Astrocyte (in vitro differentiated cells and primary cell): Measurements from ENCODE around the gene KRCC1. TPM values are rescaled to one million over a fixed set of nuclear protein-coding genes. Genes with fewer than 3 reads are reported as not detected.

Source experiments
- DNase-seq: peaks from one replicate; pipeline ENCODE4 v3.0.0-alpha.2; 2010; ENCODE audit warnings: low read depth
- FAIRE-seq: peaks from 2 replicates; lab custom pipeline; 2011; peaks lifted over from hg19 to GRCh38; lab: Jason Lieb, UNC
- H2AFZ ChIP-seq: 2 replicates; pipeline ENCODE4 v1.6.0; 2012; ENCODE audit warnings: low read depth, low read length, inconsistent platforms
- H3K27ac ChIP-seq: 2 replicates; pipeline ENCODE4 v1.5.1; 2011; ENCODE audit warnings: low read depth, low read length, inconsistent platforms
- H3K27me3 ChIP-seq: 2 replicates; pipeline ENCODE4 v1.6.0; 2011; ENCODE audit warnings: low read length, inconsistent platforms; ENCODE audit not compliant: insufficient read depth
- H3K36me3 ChIP-seq: 2 replicates; pipeline ENCODE4 v1.5.1; 2011; ENCODE audit warnings: low read length, inconsistent platforms; ENCODE audit not compliant: insufficient read depth
- H3K4me1 ChIP-seq: 2 replicates; pipeline ENCODE4 v1.5.1; 2011; ENCODE audit warnings: low read length, inconsistent platforms; ENCODE audit not compliant: insufficient read depth
- H3K4me2 ChIP-seq: 2 replicates; pipeline ENCODE4 v1.6.0; 2012; ENCODE audit warnings: low read length, inconsistent platforms
- H3K4me3 ChIP-seq: 2 replicates; pipeline ENCODE4 v1.5.1; 2011; ENCODE audit warnings: low read depth, mild to moderate bottlenecking, low read length, inconsistent platforms; ENCODE audit not compliant: insufficient read depth
- H3K79me2 ChIP-seq: 2 replicates; pipeline ENCODE4 v1.6.0; 2012; ENCODE audit warnings: mild to moderate bottlenecking, low read length, inconsistent platforms; ENCODE audit not compliant: insufficient read depth
- H3K9ac ChIP-seq: 2 replicates; pipeline ENCODE4 v1.6.0; 2012; ENCODE audit warnings: mild to moderate bottlenecking, low read length, inconsistent platforms
- H3K9me3 ChIP-seq: 2 replicates; pipeline ENCODE4 v1.5.1; 2012; ENCODE audit warnings: low read depth, mild to moderate bottlenecking, low read length, inconsistent platforms; ENCODE audit not compliant: insufficient read depth
- H4K20me1 ChIP-seq: 2 replicates; pipeline ENCODE4 v1.6.0; 2012; ENCODE audit warnings: low read length, inconsistent platforms; ENCODE audit not compliant: insufficient read depth
- H3K27ac Mint-ChIP-seq: one replicate; pipeline ENCODE4 v1.8.0; 2021; ENCODE audit warnings: mild to moderate bottlenecking, mixed read lengths; ENCODE audit not compliant: unreplicated experiment
- H3K27me3 Mint-ChIP-seq: one replicate; pipeline ENCODE4 v1.8.0; 2021; ENCODE audit warnings: low read depth, mixed read lengths; ENCODE audit not compliant: unreplicated experiment
- H3K36me3 Mint-ChIP-seq: one replicate; pipeline ENCODE4 v1.8.0; 2021; ENCODE audit warnings: low read depth, mixed read lengths; ENCODE audit not compliant: unreplicated experiment
- H3K4me1 Mint-ChIP-seq: one replicate; pipeline ENCODE4 v1.8.0; 2021; ENCODE audit warnings: low read depth, mixed read lengths; ENCODE audit not compliant: unreplicated experiment
- H3K4me3 Mint-ChIP-seq: one replicate; pipeline ENCODE4 v1.8.0; 2021; ENCODE audit warnings: mild to moderate bottlenecking, moderate library complexity, mixed read lengths; ENCODE audit not compliant: unreplicated experiment
- H3K9me3 Mint-ChIP-seq: one replicate; pipeline ENCODE4 v1.8.0; 2021; ENCODE audit warnings: mild to moderate bottlenecking, mixed read lengths; ENCODE audit not compliant: unreplicated experiment
- EZH2 ChIP-seq: IDR thresholded peaks from 2 replicates; pipeline ENCODE4 v1.6.1; 2012; ENCODE audit warnings: mild to moderate bottlenecking, low read length, inconsistent platforms; ENCODE audit not compliant: insufficient read depth
- total RNA-seq: library from RNA; stranded (reverse); gene quantifications from 2 replicates; pipeline ENCODE4 v1.2.1, GENCODE V29; 2021
- TF ChIP-seq, protein P1 (sequence below): IDR thresholded peaks from 2 replicates; pipeline ENCODE4 v1.5.1; 2011; ENCODE audit warnings: low read depth, mild to moderate bottlenecking, inconsistent platforms, low read length, moderate library complexity; ENCODE audit not compliant: insufficient read depth

The KRCC1 gene
- total RNA-seq, 1 donor from 2014 or later: 17.7 TPM

DNA sequence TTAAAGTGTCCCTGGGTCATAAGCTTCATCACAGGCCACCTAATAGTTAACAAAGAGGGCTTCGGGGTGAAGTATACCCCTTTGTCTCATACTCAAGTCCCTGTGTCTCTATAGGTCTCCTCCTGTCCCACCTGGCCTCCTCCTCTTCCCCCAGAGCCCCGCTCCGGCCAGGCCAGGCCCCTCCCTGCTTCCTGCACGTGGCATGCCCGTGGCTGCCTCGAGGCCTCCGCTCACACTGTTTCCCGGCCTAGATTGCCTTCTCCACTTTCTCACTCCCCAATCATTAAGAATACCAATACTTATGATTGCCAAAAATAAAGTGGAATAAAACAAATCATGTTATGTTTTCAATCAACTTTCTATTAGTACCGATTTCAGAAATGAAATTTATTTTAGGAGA, 30.8 kb upstream of the KRCC1 start:
- Histone ChIP-seq H3K9me3 (no peaks in the 10 kb centered on the region), H2AFZ (no peak overlapping the region), H3K27me3 (peaks cover 2% of the 10 kb centered on the region), H3K9ac (no peak overlapping the region), H3K4me3 (no peak overlapping the region), H3K4me2 (no peak overlapping the region), H3K4me1 (no peaks in the 10 kb centered on the region), H3K36me3 (no peaks in the 10 kb centered on the region), H3K27ac (no peak overlapping the region), H3K79me2 (no peaks in the 10 kb centered on the region), H4K20me1 (no peaks in the 10 kb centered on the region)
- Mint-ChIP-seq H3K27me3 (peaks cover 4% of the 10 kb centered on the region), H3K36me3 (no peaks in the 10 kb centered on the region), H3K4me1 (peaks cover 8% of the 10 kb centered on the region), H3K27ac (no peak overlapping the region), H3K4me3 (no peak overlapping the region), H3K9me3 (no peaks in the 10 kb centered on the region)
- DNase-seq (no peak), FAIRE-seq (no peak)
- TF ChIP-seq EZH2: no peak
- TF ChIP-seq, protein P1, sequence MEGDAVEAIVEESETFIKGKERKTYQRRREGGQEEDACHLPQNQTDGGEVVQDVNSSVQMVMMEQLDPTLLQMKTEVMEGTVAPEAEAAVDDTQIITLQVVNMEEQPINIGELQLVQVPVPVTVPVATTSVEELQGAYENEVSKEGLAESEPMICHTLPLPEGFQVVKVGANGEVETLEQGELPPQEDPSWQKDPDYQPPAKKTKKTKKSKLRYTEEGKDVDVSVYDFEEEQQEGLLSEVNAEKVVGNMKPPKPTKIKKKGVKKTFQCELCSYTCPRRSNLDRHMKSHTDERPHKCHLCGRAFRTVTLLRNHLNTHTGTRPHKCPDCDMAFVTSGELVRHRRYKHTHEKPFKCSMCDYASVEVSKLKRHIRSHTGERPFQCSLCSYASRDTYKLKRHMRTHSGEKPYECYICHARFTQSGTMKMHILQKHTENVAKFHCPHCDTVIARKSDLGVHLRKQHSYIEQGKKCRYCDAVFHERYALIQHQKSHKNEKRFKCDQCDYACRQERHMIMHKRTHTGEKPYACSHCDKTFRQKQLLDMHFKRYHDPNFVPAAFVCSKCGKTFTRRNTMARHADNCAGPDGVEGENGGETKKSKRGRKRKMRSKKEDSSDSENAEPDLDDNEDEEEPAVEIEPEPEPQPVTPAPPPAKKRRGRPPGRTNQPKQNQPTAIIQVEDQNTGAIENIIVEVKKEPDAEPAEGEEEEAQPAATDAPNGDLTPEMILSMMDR: no peak

DNA sequence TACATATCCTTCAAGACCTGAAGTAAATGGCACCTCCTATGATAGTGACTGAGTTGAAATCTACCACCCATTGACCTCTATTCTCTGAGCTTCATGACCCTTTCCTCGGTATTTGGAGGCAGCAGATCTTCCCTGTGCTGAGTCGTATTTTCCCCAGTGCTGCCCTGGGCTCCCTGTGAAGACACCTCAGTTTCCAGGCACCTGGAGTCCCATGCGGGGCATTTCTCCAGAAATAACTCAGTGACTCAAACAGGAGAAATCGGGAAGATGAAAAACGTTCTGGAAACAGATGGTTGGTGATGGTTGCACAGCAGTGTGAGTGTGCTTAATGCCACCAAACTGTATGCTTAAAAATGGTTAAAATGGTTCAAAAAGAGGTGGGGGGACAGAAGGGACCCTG, 30.0 kb upstream of the KRCC1 start:
- H2AFZ ChIP-seq: no peak overlapping the region
- FAIRE-seq (no peak), DNase-seq (no peak)
- no peak overlapping the region for H3K4me3 Mint-ChIP-seq
- peaks cover 2% of the 10 kb centered on the region for H3K27me3 ChIP-seq
- H3K36me3 Mint-ChIP-seq: no peaks in the 10 kb centered on the region
- no peaks in the 10 kb centered on the region for H3K36me3 ChIP-seq
- H3K27ac ChIP-seq: no peak overlapping the region
- no peaks in the 10 kb centered on the region for H3K4me1 ChIP-seq
- TF ChIP-seq, protein P1: no peak
- no peak for TF ChIP-seq EZH2
- H3K4me2 ChIP-seq: no peak overlapping the region
- H3K27ac Mint-ChIP-seq: no peak overlapping the region
- H3K9ac ChIP-seq: no peak overlapping the region
- no peaks in the 10 kb centered on the region for H3K79me2 ChIP-seq
- H4K20me1 ChIP-seq: no peaks in the 10 kb centered on the region
- peaks cover 4% of the 10 kb centered on the region for H3K27me3 Mint-ChIP-seq
- H3K9me3 Mint-ChIP-seq: no peaks in the 10 kb centered on the region
- H3K4me3 ChIP-seq: no peak overlapping the region
- peaks cover 3% of the 10 kb centered on the region for H3K4me1 Mint-ChIP-seq
- H3K9me3 ChIP-seq: no peaks in the 10 kb centered on the region

DNA sequence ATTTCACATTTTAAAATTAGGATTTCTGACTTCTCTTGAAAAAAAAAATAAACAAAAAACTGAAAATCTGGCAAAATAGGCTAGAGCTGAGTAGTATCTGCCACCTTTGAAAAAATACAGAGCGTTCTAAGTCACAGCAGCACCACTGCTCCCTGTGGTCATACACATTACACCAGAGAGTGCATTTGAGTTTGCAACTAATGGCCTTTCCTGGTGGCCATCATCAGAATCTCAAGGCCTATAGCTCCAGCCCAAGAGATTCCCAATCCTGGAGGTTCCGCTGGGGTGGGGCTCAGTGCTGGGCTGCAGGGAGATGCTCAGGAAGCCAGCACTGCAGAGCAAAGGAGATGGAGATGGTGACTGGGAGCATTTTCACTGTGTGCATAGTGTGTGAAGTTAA, 29.5 kb upstream of the KRCC1 start:
- no peak overlapping the region for H3K4me2 ChIP-seq
- H3K4me3 ChIP-seq: no peak overlapping the region
- no peak overlapping the region for H2AFZ ChIP-seq
- TF ChIP-seq, protein P1: no peak
- no peak for TF ChIP-seq EZH2
- Mint-ChIP-seq H3K27ac (no peak overlapping the region), H3K4me1 (no peaks in the 10 kb centered on the region), H3K27me3 (peaks cover 4% of the 10 kb centered on the region), H3K4me3 (no peak overlapping the region), H3K36me3 (no peaks in the 10 kb centered on the region), H3K9me3 (no peaks in the 10 kb centered on the region)
- H3K9me3 ChIP-seq: no peaks in the 10 kb centered on the region
- H3K36me3 ChIP-seq: no peaks in the 10 kb centered on the region
- no peak overlapping the region for H3K27ac ChIP-seq
- FAIRE-seq (no peak), DNase-seq (no peak)
- no peak overlapping the region for H3K9ac ChIP-seq
- no peaks in the 10 kb centered on the region for H3K4me1 ChIP-seq
- H3K27me3 ChIP-seq: peaks cover 2% of the 10 kb centered on the region
- H3K79me2 ChIP-seq: no peaks in the 10 kb centered on the region
- no peaks in the 10 kb centered on the region for H4K20me1 ChIP-seq
